ENCODE data around the gene BACH1.

Gene BACH1

DNA sequence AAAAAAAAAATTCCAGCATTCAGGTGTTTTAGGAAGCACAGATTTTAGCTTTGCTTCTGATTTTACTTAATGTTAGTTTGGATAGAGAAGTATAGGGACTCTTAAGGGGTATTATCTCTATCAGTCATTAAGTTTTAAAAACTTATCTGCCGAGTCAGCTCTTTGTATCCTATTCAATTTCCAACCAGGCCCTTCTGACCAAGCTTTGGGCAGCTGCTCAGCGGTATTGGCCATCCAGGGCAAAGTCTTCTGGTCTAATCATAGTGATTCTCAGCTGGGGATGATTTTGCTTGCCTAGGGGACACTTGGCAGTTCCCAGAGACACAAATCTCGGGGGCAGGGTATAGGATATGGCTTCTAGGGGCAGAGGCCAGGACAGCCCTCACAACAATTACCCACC lies 47.6 kb downstream of the BACH1 start:
- TF ChIP-seq, protein P1, sequence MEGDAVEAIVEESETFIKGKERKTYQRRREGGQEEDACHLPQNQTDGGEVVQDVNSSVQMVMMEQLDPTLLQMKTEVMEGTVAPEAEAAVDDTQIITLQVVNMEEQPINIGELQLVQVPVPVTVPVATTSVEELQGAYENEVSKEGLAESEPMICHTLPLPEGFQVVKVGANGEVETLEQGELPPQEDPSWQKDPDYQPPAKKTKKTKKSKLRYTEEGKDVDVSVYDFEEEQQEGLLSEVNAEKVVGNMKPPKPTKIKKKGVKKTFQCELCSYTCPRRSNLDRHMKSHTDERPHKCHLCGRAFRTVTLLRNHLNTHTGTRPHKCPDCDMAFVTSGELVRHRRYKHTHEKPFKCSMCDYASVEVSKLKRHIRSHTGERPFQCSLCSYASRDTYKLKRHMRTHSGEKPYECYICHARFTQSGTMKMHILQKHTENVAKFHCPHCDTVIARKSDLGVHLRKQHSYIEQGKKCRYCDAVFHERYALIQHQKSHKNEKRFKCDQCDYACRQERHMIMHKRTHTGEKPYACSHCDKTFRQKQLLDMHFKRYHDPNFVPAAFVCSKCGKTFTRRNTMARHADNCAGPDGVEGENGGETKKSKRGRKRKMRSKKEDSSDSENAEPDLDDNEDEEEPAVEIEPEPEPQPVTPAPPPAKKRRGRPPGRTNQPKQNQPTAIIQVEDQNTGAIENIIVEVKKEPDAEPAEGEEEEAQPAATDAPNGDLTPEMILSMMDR (IDR thresholded peaks at IDR 0.05; ENCODE audit: low read depth, low read length, poor library complexity, severe bottlenecking): no peak
- no peak for TF ChIP-seq EZH2phosphoT487 (IDR thresholded peaks at IDR 0.05; ENCODE audit: borderline replicate concordance, low read length)
- H3K4me2 ChIP-seq (ENCODE audit: low read length): no peak overlapping the region
- peaks cover 15% of the 10 kb centered on the region for H3K36me3 ChIP-seq (ENCODE audit: control insufficient read depth, low read length)
- no peak overlapping the region for H3K4me3 ChIP-seq (ENCODE audit: low read length)
- no peak overlapping the region for H3K27ac ChIP-seq (ENCODE audit: low read depth, low read length)
- no peaks in the 10 kb centered on the region for H3F3A ChIP-seq (ENCODE audit: control insufficient read depth, insufficient read depth)
- no peaks in the 10 kb centered on the region for H3K9me3 ChIP-seq (ENCODE audit: control insufficient read depth, insufficient read depth, low read length)
- H3K79me2 ChIP-seq (ENCODE audit: control insufficient read depth, low read length): no peaks in the 10 kb centered on the region
- H3K27me3 ChIP-seq (ENCODE audit: control insufficient read depth, low read length): no peaks in the 10 kb centered on the region
- no peaks in the 10 kb centered on the region for H3K9me2 ChIP-seq (replicated peaks; ENCODE audit: control insufficient read depth, low read length)
- no peaks in the 10 kb centered on the region for H4K20me1 ChIP-seq (ENCODE audit: control insufficient read depth, insufficient read depth, low read depth, low read length)
- peaks cover 12% of the 10 kb centered on the region for H3K4me1 ChIP-seq (ENCODE audit: control insufficient read depth, low read length)

DNA sequence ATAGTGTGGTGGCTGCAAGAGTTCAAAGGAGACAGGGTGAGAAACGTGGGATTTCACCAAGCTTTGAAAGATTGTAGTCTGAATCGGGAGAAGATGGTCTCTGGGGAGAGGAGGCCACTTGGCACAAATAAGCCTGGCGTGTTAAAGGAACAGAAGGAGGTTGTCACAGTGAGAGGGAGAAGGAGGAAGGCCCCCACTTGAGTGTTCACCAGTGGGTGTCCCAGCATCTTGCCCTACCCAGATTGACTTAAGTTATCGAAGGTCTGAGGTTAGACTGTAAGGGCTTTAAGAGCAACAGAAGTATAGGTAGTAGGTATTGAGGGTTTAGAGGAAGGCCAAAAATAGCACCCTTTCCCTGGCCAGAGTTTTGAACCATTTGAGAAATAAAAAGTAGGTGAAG lies 48.0 kb downstream of the BACH1 start:
- H3K4me2 ChIP-seq (ENCODE audit: low read length): no peak overlapping the region
- no peaks in the 10 kb centered on the region for H3K9me2 ChIP-seq (replicated peaks; ENCODE audit: control insufficient read depth, low read length)
- no peaks in the 10 kb centered on the region for H3K79me2 ChIP-seq (ENCODE audit: control insufficient read depth, low read length)

DNA sequence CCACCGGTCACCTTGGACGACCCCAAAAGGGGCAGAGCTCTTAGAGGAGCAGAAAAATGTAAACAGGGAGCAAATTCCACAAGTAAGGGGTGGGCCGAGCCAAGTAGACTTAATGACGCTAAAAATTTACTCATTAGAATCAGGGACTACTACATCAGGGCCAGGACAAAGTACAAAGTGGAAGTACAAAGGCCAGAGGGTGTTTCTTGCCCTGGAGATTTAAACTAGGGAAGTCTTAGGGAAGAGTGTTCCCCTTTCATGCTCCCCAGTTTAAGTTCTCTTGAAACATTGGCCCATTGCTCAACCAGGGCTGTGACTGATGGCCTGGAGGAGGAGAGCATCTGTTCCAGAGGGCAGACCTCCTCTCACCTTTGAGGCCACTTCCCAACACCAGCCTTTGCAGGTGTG lies 48.6 kb downstream of the BACH1 start:
- TF ChIP-seq, protein P1 (IDR thresholded peaks at IDR 0.05; ENCODE audit: low read depth, low read length, poor library complexity, severe bottlenecking): no peak
- no peak for TF ChIP-seq EZH2phosphoT487 (IDR thresholded peaks at IDR 0.05; ENCODE audit: borderline replicate concordance, low read length)
- Histone ChIP-seq H3K4me2 (ENCODE audit: low read length) (no peak overlapping the region), H3K27ac (ENCODE audit: low read depth, low read length) (no peak overlapping the region), H3K79me2 (ENCODE audit: control insufficient read depth, low read length) (no peaks in the 10 kb centered on the region), H3K4me3 (ENCODE audit: low read length) (no peak overlapping the region), H4K20me1 (ENCODE audit: control insufficient read depth, insufficient read depth, low read depth, low read length) (no peaks in the 10 kb centered on the region), H3K9me2 (replicated peaks; ENCODE audit: control insufficient read depth, low read length) (no peaks in the 10 kb centered on the region), H3K36me3 (ENCODE audit: control insufficient read depth, low read length) (peaks cover 14% of the 10 kb centered on the region), H3F3A (ENCODE audit: control insufficient read depth, insufficient read depth) (no peaks in the 10 kb centered on the region), H3K4me1 (ENCODE audit: control insufficient read depth, low read length) (peaks cover 12% of the 10 kb centered on the region), H3K27me3 (ENCODE audit: control insufficient read depth, low read length) (no peaks in the 10 kb centered on the region), H3K9me3 (ENCODE audit: control insufficient read depth, insufficient read depth, low read length) (no peaks in the 10 kb centered on the region)

More for the DNA sequence above, 48.0 kb downstream of the BACH1 start:
- H3F3A ChIP-seq (ENCODE audit: control insufficient read depth, insufficient read depth): no peaks in the 10 kb centered on the region
- H3K27ac ChIP-seq (ENCODE audit: low read depth, low read length): no peak overlapping the region
- H3K36me3 ChIP-seq (ENCODE audit: control insufficient read depth, low read length): peaks cover 15% of the 10 kb centered on the region
- peaks cover 12% of the 10 kb centered on the region for H3K4me1 ChIP-seq (ENCODE audit: control insufficient read depth, low read length)
- no peaks in the 10 kb centered on the region for H3K9me3 ChIP-seq (ENCODE audit: control insufficient read depth, insufficient read depth, low read length)
- no peak overlapping the region for H3K4me3 ChIP-seq (ENCODE audit: low read length)
- no peaks in the 10 kb centered on the region for H3K27me3 ChIP-seq (ENCODE audit: control insufficient read depth, low read length)
- TF ChIP-seq, protein P1 (IDR thresholded peaks at IDR 0.05; ENCODE audit: low read depth, low read length, poor library complexity, severe bottlenecking): no peak
- TF ChIP-seq EZH2phosphoT487 (IDR thresholded peaks at IDR 0.05; ENCODE audit: borderline replicate concordance, low read length): no peak
- H4K20me1 ChIP-seq (ENCODE audit: control insufficient read depth, insufficient read depth, low read depth, low read length): no peaks in the 10 kb centered on the region
